HG03095 (cell line): ENCODE results near the gene LRIG1.
A peak's percentile ranks its signal among the peaks of the same experiment; 100 is the strongest.

Experiments
- ATAC-seq: cut with Tn5 transposase; IDR thresholded peaks from one replicate; pipeline ENCODE4 v1.9.1; 2021; ENCODE audit warnings: moderate library complexity; ENCODE audit not compliant: unreplicated experiment

LRIG1 gene

GRCh38 chr3:66404903-66405700 lies 95.7 kb downstream of the LRIG1 start:
- ATAC-seq: no peak

- ATAC-seq: no peak
Measured at GRCh38 chr3:66404197-66404596, 96.6 kb downstream of the LRIG1 start.

- ATAC-seq: no peak
Measured at GRCh38 chr3:66403323-66403990, 97.4 kb downstream of the LRIG1 start.

DNA sequence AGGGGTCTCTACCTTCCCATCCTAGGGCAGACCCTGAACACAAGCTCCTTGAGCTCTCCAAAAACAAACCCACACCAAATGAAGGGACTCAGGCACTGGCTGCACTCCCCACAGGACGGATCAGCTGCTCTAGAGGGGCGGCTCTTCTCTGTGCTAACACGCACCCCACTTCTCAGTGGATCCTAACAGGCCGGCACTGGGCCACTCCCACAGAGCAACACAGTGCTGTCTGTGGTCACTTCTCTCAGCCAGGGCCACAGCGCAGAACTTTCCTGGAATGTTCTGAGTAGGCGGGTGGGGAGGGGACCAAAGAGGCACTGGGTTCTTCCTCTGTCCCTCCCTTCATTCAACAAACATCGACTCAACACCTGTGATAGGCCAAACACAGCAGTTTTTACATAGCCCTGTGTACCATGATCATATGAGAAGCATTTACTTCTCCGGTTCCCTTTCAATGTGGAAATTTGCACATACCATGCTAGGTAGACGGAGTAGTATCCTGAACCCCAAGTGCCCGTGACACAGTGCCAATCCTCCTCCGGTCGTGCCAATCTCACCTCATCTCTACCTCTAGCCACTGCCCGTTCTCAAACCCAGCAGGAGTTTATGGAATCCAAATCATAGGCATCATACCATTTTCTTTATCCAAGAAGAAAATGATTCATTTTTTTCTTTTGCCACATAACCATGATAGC lies 98.1 kb downstream of the LRIG1 start:
- ATAC-seq: no peak

DNA sequence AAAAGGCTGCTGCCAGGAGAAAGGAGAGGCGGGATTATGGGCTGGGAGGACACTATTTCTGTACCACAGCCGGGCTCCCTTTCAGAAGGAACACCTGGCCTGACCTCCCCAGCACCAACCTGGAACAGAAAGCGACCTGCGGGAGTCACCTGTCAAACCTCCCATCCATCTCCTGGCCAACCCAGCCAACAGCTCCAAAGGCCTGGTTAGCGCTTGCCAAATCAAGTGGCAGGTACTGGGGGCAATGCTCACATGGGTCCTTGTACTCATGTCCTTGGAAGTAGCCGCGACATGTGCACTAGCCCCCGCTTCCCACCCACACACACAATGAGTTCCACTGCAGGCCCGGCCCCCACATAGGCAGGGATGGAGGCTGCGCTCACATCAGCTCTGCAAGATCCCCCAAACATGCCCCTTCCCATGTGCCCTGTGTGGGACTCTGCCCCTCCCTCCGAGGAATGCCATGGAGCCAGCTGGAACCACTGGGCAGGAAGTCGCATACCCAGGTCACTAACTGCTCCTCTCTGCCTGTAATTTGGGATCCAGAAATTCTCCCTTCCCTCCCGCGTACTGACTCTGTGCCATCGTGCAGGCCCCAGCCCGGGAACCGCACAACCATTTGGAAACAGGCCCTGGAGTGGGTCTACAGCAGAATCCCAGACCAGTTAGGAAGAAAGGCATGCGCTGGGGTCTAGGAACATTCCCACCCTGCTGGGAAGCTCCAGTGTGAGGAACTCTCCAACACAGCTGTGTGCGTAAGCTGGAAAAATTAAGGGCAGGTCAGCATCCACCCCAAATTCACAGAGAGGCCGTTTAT lies 98.9 kb downstream of the LRIG1 start:
- no peak for ATAC-seq

DNA sequence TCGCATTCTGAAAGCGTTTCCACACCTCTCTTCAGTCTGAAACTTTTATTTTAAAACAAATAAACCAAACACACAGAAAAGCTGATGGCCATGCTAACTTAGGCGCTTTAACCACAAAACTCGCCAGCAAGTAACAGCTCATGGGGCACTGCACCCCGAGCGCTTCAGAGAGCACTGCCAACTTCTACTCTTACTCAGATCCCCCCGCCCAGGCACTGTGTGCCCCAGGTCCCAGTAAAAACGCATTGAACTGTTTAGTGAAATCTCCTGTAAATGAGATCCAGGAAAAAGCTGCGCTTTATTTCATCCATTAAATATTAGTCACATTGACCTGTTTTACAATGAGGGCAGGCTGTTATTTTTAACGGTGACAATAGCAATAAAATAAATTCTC lies 99.7 kb downstream of the LRIG1 start:
- no peak for ATAC-seq

DNA sequence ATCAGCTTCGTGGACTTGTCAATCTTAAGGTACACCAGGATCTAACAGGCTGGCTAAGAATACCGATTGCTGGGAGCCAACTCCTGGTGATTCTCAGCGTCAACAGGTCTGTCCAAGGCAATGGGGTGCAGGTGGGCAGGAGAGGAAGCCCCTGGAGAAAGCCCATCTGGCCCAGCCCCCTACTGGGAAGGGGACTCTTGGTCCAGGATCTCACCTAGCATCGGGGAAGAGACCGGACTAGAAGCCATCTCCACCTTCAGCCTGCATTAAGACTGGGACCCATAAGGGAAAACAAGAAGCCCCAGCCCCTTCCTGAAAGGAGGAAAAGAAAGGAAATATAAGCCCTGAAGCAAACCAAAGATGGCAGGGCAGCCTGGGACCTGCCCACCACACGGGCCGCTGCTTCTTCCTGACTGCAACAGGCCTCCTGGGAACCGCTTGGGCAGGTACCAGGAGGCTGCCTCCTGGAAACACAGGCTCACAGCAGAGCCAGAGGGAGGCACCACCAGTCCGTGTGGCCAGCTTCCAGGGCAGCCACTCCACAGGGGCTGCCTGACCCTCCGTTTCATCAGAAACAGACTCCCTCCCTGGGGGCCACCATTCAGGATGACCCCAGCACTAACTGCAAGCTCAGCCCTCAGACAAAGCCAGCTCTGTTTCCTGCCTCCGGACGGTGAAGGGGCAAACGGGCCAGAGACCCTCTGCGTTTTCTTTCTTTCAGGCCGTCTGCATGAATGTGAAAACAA lies 100.2 kb downstream of the LRIG1 start:
- ATAC-seq: no peak

DNA sequence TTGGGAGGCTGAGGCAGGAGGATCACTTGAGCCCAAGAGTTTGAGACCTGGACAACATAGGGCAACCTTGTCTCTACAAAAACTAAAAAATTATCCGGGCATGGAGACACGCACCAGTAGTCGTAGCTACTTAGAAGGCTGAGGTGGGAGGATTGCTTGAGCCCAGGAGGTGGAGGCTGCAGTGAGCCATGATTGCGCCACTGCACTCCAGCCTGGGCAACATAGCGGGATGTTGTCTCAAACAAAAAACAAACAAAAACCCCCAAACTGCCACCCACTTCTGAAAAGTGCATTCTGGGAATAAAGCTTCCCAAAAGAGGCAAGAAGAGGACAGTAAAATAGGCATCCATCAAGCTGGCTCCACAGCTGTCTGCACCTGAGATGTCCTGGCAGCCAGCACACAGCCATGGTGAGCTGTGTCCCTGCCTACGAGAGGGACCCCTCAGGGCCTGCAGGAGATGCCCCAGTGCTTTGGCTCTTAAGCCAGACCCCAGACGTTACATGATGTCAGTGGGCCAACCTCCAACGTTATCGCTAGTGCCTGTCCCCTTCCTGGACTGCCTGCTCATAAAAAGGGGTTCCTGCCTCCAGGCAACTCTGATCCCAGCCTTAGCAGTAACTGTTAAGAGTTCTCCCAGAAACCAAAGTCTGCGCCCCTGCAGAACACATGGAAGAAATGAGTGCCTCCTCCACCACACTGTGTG lies 101.1 kb downstream of the LRIG1 start:
- no peak for ATAC-seq

- ATAC-seq: no peak
Measured at GRCh38 chr3:66398228-66399025, 102.4 kb downstream of the LRIG1 start.

DNA sequence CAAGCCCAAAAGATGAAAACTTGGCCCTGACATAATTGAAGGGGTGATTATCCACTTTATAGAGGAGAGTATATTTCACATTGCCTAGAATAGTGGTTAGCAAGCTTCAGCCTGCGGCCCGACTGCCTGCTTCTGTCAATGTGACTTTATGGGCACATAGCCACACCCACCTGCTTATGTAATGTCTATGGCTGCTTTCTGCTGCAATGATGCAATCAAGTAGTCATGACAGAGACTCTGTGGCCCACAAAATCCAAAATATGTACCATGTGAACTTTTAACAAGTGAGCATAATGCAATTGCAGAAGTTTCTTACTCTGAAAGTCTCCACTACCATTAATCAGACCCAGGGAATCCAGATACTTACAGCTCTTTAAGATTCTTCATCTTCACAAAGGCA lies 103.1 kb downstream of the LRIG1 start:
- ATAC-seq: no peak

DNA sequence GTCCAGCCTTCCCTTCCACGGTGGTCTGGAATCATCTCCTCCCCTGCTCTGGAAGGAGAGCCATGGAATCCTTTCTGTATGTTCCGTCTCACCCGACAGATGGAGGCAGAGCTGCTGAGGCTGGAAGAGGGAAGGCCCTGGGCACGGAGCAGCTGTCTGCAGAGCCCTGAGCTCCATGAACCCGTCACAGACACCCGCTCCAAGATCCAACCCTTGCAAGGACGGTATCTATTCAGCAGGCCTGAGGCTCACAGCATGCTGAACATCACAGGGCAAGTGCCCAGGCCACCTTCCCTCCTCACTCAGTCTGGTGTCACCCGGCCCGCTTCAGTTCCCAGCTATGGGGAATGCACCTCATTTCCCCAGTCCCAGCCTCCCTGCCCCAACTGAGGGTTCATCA lies 103.9 kb downstream of the LRIG1 start:
- ATAC-seq: no peak

- ATAC-seq: no peak
Measured at GRCh38 chr3:66396161-66396760, 104.6 kb downstream of the LRIG1 start.

- ATAC-seq: no peak
Measured at GRCh38 chr3:66395635-66396034, 105.2 kb downstream of the LRIG1 start.

DNA sequence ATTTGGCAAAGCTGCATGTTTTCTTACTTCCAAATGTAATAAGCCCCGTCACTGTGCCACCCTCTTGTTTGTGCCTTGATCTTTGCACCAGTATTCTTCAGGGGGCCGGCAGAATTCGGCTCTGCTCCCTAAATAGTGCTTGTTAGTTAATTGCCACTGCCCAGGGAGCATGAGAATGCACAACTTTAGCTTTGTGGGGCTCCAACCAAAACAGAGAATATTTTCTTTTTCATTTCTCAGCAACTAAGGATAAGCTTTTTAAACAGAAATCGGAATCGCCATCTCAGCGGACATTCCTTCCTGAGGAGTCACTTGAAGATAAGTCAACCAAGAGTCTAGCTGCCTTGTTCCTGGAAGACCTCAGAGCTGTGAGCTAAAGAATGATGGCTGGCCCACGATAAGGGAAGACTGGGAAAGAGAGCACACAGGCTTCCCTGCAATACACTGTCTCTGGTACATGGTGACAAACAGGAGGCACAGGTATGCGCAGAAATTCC lies 106.0 kb downstream of the LRIG1 start:
- ATAC-seq: no peak

DNA sequence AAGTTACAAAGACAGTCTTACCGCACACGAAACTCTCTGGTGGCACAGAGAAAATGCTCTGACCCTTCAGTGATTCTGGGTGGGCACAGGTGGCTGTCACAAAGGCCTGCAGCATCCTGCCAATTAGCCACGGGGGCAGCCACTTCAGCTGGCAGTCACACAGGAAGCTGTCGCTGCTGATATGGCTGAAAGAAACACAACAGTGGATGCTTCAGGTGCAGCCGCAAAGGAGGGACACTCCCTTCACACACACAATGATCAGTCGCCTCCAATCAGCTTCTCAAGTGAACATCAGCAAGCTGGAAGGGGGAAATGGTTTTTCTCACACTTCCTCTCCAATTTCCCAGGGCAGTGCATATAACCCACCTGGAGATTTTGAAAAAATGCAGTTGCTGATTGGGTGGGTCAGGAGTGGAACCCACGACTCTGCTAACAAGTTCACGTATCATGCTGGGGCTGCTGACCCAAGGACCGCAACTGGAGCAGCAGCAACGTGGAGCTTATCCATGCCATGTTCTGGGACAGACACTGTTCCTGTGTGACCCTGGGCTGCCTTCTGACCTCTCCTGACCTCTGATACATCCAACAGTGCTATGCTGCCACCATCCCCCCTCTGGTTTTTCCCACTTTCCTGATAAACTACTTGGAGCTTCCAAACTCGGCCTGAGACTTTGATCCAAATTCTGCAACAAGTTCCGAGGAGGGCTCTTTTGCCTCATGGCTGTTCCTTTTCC lies 106.6 kb downstream of the LRIG1 start:
- ATAC-seq: peak; percentile 92

- ATAC-seq: no peak
Measured at GRCh38 chr3:66393333-66394005, 107.4 kb downstream of the LRIG1 start.

DNA sequence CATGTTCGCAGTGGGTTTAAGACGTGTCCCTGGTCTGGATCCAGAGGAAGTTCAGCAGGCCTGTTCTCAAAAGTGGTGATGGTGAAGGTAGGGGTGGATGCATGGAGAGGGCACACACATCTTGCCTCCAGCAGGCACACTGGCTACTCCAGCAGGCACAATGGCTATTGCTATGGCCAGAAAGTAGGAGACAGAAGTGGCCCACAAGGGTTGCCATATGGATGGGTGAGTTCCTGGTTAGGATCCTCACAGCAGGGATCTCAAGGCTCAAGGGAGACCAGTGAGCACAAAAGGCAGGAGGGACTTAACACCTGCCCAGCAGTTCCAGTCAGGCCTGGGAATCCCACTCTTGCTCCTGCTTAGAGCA lies 107.9 kb downstream of the LRIG1 start:
- no peak for ATAC-seq
